Stimulated activated CD4-positive, alpha-beta T cell treated with anti-CD3 and anti-CD28 coated beads, TNF-alpha, amount 100 ng/mL, for 4 hours (primary cell): ENCODE measurements around the gene RNF123.

Experiments used
- DNase-seq, 3 experiments: peaks; one replicate each; pipeline ENCODE4 v3.0.0-alpha.2; 2020; ENCODE audit warnings: low read depth in 3 of 3

Gene RNF123

DNA sequence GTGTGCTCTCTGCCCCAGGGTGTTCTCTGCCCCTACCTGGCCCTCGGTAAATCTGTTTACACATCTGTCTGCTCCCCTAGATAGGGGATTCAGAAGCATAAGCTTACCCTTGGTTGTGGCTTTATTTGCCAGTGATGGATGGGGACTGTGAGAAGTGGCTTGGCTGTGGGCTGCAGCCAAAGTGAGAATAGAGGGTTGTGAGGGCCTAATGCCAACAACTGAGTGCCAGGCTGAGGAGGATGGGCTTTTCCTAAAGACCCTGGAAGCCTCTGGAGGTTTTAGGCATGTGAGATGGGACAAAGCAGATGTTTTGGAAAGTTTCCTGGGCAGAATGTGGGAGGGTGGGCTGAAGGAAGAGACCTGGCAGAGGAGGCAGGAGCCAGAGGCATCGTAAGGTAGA, 30.6 kb upstream of the RNF123 start:
- DNase-seq, result no peak

DNA sequence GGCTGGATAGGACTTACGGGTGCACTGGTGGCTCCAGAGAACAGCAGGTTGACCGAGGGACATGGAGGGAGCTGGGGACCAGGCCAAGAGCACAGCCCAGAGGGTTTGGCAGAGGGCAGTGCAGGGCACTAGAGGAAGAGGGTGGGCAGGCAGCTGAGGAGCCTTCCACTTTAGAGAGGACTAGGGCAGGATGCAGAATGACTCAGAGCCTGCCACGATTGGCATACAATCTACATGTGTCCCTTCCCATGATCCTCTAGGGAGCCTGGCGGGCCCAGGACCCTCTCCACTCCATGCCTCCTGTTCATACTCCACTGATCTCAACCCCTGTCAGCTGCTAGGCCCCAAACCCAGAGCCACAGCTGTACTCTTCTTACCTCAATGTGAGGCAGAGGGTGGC, 29.6 kb upstream of the RNF123 start:
- no peak for DNase-seq

DNA sequence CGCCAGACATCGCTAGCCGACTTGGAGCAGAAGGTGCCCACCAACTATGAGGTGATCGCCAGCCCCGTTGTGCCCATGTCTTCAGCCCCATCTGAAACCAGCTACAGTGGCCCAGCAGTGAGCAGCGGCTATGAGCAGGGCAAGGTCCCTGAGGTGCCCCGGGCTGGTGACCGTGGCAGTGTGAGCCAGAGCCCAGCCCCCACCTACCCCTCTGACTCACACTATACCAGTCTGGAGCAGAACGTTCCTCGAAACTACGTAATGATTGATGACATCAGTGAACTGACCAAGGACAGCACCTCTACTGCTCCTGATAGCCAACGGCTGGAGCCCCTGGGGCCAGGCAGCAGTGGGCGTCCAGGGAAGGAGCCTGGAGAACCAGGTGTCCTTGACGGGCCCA, 28.1 kb upstream of the RNF123 start:
- no peak for DNase-seq

DNA sequence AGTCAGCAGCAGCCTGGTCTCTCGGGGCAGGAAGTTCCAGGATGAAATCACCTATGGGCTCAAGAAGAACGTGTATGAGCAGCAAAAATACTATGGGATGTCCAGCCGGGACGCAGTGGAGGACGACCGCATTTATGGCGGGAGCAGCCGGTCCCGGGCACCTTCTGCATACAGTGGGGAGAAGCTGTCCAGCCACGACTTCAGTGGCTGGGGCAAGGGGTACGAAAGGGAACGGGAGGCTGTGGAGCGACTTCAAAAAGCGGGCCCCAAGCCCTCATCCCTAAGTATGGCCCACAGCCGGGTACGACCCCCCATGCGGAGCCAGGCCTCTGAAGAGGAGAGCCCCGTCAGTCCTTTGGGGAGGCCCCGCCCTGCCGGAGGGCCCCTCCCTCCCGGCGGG, 27.3 kb upstream of the RNF123 start:
- no peak for DNase-seq

DNA sequence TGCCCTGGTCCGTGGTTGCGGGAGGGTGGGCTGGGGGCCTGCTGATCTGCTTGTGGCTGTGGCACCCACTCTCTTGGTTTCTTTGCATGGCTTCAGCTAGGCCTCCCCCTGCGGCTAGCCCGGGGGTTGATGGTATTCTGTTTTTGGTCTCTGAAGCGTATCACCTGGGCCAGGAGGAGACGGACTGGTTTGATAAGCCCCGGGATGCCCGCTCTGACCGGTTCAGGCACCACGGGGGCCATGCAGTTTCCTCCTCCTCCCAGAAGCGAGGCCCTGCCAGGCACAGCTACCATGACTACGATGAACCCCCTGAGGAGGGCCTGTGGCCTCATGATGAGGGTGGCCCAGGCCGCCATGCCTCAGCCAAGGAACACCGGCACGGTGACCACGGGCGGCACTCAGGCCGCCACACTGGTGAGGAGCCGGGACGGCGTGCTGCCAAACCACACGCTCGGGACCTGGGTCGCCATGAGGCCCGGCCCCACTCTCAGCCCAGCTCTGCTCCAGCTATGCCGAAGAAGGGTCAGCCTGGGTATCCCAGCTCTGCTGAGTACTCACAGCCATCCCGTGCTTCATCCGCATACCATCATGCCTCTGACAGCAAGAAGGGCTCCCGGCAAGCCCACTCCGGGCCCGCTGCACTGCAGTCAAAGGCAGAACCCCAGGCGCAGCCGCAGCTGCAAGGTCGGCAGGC, 26.5 kb upstream of the RNF123 start:
- DNase-seq, result no peak

DNA sequence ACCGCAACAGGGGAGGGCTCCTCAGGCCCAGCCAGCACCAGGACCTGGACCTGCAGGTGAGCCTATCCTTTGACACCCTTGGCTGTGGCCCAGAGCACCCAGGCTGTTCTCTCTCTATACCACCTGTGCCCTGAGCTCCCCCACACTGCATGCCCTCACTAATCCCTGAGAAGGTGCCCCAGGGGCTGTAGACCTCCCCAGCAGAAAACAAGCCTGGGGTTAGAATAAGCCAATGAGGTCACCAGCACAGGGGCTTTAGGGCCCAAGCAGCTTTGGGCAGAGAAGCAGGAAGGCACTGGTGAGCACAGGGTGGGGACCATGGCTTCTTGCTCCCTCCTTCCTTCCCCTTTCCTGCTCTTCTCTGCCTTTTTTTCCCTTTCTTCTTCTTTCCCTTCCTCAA, 25.5 kb upstream of the RNF123 start:
- DNase-seq, result no peak

DNA sequence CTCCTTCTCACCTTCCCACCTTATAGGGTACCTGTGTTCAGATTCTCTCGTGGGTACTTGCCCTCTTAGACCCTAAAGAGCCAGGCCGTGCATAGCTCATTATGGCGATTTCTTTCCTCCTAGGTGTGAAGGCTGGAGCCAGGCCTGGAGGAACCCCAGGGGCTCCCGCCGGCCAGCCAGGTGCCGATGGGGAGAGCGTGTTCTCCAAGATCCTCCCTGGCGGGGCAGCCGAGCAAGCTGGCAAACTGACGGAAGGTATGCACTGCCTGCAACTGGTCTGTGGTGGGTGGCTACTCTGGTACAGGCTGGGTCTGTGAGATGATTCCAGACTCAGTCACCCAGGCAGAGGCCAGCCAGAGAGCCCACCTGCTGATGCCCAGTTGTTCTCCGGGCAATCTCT, 25.1 kb upstream of the RNF123 start:
- DNase-seq, result no peak

DNA sequence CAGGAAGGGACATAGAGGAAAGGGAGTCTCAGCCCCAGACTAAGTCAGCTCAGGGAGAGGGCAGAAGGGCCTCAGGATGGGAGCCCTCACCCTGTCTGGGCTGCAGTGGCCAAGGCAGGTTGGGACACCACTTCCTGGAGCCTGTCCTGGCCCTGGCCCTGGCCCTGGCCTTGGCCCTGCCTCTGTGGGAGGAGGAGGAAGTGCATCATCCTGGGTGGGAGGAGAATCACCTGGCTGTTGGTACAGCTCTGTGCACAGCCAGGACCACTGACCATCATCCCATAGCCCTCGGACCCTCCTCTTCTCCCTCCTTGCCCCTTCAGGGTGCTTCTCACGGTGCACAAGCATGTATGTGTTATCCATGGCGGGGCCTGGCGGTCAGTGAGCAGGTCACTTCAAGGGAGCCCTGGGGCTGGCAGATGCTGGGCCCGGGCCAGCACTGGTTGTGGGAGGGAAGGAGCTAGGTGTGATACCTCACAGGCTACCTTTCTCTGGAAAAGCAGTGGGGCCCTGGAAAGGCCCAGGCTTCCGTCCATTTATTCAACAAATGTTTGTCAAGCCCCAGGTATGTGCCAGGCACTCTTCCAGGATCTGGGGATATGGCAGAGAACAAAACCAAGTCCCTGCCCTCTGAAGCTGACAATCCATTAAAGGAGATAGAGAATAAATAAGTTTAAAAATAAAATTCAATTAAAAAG, 23.4 kb upstream of the RNF123 start:
- DNase-seq, result no peak

DNA sequence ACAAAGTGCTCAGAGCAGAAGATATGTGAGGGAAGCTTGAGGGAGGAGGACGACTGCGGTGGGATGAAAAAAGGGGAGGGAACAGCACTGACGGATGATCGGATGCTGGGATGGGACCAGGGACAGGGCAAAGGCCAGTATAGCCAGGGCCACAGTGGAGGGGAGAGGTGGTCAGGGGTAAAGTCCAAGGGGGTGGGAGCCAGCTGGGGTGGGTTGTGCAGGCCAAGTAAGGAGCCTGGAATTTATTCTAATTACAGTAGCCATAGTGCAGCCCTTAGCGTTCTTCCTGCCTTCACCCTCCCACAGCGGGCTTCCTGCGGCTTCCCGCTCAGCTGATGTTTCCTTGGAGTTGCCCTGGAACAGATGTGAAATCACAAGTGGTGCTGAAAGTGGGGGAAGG, 22.8 kb upstream of the RNF123 start:
- DNase-seq, result no peak

DNA sequence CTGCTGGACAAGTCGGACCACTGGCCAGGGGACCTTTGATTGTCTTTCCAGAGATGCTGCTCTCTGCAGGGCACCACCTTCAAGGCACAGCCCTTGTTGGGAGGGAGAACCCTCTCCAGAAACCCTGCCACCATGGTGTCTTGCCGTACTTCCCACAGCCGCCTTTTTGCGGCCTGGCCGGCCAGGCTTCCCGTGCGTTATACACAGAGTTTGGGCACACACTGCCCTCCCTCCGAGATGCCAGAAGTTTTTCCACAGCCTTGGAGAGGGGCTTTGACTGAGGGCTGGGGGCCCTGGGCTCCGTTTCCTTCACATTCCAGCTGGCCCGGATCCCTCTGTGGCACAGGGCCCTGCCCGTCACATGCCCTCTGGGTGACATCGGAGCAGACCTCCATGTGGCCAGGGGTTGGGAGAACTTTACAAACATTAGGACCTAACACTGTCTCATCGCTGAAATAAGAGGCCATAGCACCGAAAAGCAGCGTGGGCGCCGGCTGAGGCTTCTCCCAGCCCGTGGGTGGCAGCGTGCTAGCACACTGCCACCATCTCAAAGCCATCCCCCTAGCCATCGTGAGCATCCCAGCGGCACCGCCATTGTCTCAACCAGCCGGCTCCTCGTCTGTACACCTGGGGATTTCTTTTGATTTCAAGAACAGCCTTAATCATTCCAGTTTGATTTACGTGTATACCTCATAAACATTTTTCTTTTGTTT, 21.5 kb upstream of the RNF123 start:
- DNase-seq, result no peak

DNA sequence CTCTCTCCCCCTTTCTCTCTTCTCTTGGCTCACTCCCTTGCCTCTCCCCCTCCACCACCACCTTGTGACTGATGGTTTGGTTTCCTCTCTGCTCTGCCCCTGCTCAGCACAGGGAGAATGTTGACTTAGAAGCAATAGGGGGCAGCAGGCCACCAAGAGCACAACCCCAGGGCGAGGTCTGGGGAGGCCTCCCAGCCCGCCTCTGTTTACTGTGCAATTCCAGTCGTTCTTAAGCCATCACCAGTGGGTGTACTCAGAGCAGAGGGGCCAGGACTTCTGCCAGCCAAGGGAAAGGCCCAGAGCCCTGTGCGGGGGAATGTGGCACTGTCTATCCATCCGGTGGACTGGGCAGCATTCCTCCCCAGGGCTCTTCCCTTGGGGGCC, 21.0 kb upstream of the RNF123 start:
- DNase-seq, result no peak

DNA sequence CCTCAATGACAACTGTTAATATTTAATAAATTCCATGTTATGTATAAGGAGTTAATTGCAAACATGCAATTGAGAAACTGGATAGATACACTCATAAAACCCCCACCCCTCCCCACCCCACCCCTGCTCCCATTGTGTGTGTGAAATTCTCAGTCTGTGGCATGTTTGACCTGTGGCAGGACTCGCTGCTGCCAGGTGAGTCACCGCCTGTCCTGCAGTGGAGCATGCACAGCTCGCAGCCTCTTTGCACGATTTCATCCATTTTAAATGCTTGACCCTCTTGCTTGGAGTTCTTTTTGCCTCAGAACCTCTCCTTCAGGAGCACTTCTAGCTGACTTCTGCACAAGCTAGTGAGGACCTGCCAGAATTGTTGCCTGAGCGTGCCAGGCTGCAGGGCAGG, 20.5 kb upstream of the RNF123 start:
- DNase-seq, result no peak

DNA sequence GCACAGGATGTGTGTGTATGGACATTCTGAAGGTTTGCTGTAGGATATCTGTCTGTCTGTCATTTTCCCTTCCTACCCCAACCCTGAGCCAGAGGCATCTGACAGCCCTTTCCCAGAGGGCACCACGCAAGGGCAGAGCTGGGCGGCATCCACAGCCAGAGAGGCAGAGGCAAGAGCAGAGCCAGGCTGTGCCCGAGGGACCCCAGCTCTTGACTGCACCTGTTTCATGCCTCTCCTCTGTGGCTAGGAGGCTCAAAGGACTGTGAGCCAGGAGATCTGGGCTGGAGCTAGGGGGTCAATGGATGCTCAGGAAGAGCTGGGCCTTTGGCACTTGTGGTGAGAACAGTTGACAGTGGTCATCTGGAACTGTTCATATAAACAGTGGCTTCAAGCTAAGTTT, 20.0 kb upstream of the RNF123 start:
- DNase-seq, result no peak

DNA sequence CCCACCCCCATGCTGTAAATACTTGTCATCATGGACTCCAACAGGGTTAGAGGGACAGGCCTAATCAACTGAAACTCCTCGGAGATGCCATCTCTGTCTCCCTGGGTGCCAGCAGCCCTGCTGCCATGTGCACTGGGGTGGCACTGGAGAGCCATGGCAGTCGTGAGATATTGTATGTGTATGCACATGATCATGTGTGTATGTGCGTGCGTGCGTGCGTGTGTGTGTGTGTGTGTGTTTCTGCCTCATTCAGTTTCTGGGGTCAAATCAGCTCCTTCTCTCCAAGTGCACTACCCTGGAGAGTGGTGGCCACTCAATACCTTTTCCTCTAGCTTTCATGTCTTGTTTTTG, 18.4 kb upstream of the RNF123 start:
- no peak for DNase-seq

DNA sequence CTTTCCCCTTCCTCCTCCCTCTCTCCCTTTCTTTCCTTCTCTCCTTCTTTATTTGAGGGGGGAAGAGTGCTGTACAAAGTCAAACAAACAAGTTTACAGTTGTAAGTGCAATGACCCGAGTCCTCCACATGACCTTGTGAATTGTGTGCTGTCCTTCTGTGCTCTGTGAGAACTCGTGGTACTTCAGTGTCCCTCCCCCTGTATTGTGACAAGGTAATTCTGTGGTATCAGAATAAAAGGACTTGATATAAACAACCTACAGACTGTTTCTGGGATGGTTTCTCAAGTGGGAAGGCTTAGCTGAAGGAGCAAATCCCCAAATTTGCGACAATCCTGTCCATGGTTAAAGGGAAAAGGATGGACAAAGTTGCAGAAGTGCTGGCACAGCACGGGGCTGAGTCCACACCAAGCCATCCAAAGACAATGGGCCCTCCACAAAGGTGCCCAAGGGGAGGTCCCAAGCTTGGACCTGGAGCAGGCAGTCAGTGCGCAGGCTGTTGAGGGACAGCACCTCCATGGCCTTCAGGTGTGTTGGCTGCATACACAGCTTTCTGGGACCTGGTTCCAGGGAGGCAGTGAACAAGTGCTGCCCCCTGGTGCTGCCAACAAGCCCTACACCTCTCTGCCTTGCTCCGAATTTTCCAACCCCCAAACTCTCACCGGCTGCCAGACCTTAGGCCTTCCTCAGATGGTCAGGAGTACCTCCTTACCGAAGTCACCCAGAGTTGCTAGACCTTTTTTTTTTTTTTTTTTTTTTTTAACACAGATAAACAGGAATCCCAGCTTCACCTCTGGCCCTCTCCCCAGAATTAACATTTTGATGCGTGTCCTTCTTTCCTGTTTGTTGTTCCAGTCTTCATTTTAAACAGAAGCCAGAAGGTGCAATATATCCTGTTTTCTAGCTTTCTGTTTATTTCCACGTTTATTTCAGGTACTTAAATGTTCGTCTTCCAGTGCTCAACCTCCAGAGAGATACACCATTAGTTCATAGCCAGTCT, 17.8 kb upstream of the RNF123 start:
- peak; percentile 46 to 60 (median 54) for DNase-seq

DNA sequence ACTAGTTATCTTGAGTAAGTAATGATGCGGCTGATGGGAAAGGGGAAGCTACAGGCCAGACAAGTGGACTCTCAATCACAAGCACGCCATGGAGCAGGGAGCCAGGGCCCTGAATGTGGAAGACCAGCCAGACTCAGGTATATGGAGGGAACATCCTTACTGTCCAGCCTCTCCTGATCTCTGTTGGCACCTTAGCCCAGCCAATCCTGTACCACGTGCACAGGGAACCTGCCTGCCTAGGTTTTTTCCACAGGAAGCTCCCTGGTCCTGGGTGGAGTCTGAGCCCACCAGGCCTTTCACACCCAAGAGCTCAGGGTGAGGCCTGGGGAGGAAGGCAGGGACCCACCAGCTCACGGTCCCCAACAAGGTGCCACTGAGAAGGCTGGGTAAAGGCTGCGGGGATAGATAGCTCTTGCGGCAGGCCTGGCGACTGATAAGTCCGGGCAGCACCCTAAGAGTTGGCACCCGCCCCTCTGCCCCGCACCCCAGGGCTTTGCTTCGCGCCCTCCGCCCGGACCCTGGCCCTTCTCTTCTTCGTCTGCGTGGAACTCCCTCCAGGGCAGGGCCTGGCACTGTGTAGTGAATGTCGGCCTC, 16.1 kb upstream of the RNF123 start:
- no peak for DNase-seq

DNA sequence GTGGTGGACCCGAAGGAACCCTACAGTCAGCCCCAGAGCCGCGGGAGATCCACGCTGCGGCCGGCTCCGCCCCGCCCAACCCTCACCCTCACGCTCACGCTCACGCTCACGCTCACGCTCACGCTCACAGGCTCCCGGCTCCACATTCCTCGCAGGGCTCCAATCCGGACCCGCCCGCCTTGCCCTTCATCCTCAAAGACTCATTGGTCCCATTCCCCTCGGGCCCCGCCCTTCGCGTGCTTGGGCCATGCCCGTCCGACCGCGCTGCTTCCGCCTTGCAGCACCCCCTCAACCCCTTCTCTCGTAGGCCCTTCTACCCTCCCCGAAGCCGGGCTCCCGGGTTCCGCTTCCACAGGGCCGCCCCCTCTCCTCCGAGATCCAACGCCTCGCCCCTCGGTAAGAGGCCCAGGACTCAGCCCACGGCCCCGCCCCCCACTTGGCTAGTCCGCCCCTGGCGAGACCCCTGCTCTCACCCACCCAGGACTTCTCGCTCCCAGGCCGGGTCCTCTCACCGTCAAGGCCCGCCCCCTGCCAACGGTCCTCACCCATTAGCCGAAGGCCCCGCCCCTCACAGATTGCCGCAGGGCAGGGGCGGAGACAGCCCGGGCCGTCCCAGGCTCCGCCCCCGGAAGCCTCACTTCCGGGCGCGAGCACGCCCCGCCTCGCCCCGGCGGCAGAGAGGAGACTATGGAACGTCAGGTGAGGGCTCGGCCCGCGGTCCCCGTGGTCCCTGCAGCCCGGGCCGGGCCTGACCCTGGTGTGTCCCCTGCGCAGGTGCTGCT, 15.5 kb upstream of the RNF123 start, which contains the start of gene APEH:
APEH (plus strand) TSS at position 637 of the 782 bp plus-strand sequence; CDS start at position 688, 51 bp downstream.
- peak; percentile 95 to 97 (median 97) for DNase-seq

DNA sequence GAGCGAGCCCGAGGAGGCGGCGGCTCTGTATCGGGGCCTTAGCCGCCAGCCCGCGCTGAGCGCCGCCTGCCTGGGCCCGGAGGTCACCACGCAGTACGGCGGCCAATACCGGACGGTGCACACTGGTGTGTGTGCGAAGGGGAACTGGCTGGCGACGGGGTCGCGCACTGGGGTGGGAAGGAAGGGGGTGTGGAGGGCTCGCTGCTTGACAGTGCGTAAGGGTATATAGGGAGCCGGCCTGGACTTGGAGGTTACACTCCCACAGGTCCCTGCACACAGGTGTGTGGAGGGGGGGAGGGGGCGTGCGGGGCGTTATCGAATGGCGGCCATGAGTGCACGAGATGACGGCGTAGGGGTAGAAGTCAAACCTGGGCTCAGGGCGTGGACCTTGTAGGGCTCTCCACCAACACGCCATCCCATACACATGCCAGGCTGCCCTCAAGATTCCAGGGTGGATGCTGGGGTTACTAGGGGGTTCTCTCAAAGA, 14.8 kb upstream of the RNF123 start:
- peak in 1 of 3 experiments; percentile 33 for DNase-seq

DNA sequence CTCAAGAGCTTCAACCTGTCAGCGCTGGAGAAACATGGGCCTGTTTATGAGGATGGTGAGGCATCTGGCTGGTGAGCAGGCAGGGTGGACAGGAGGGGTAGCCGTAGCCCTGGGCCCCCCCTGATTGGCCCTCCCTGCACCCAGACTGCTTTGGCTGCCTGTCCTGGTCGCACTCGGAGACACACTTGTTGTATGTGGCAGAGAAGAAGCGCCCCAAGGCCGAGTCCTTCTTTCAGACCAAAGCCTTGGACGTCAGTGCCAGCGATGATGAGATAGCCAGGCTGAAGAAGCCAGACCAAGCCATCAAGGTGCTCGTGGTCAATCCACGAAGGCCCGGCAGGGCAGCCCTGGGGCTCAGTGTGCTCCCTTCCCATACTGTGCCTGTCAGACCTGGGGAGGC, 13.4 kb upstream of the RNF123 start:
- no peak for DNase-seq

DNA sequence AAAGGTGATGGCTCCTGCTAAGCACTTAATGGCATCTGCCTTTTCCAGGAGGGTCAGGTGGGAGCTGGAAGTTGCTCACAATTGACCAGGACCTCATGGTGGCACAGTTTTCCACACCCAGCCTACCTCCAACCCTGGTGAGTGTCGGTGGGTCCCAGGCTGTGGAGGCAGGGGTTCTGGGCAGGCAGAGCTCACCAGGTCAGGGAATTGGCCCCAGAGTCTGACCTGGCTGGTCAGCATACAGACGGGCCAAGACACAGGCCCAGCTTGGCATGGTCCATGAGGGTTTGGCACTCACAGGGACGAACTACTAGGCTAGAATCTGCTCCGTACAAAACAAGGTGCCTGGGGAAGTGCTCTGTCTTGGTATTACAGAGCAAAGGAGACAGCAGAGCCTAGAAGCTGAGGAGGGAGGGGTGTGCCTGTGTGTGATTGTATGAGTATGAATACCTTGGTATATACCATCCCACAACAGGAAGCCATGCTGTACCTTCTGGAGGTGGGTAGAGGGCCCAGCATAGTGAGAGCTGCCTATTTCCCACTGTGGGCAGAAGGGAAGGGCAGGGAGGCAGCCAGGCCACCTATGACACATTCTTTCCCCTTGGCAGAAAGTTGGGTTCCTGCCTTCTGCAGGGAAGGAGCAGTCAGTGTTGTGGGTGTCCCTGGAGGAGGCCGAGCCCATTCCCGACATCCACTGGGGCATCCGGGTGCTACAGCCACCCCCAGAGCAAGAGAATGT, 8.7 kb upstream of the RNF123 start:
- DNase-seq, result no peak
